ENCODE results near the gene PCIF1.

The PCIF1 gene

GRCh38 chr20:45997187-45997586 is 62.7 kb downstream of the PCIF1 start:
- no peak for DNase-seq (ENCODE audit: extremely low read depth, insufficient read length)
- no peaks in the 10 kb centered on the region for H3K27me3 ChIP-seq (replicated peaks; ENCODE audit: control insufficient read depth, insufficient read depth, low read length)
- no peak for TF ChIP-seq CTCF (IDR thresholded peaks at IDR 0.05; ENCODE audit: insufficient read depth, low read length, poor library complexity, severe bottlenecking)
- no peak overlapping the region for H3K4me3 ChIP-seq (replicated peaks; ENCODE audit: low read depth, low read length)
- H3K36me3 ChIP-seq (ENCODE audit: control insufficient read depth, insufficient read depth, low read length) = no peaks in the 10 kb centered on the region
